HAP-1 (cell line): ENCODE measurements around the gene EHHADH.
A peak's percentile ranks its signal among the peaks of the same experiment; 100 is the strongest.

Experiments
- DNase-seq, 2 experiments: peaks; one replicate each; pipeline ENCODE4 v3.0.0-alpha.2; 2016 to 2020; ENCODE audit warnings: low spot score in 2 of 2
- H3K27me3 ChIP-seq: fragments of 250-450 bp; sonication (Bioruptor Pico); 2 replicates; pipeline ENCODE4 v1.5.1; 2020; ENCODE audit warnings: low read depth, mild to moderate bottlenecking, moderate library complexity
- H3K36me3 ChIP-seq: fragments of 250-450 bp; sonication (Bioruptor Pico); replicated peaks from 2 replicates; pipeline ENCODE4 v1.5.1; 2020; ENCODE audit warnings: mild to moderate bottlenecking
- H3K4me1 ChIP-seq: fragments of 250-450 bp; sonication (Bioruptor Pico); 2 replicates; pipeline ENCODE4 v1.5.1; 2020; ENCODE audit warnings: mild to moderate bottlenecking
- H3K4me3 ChIP-seq: fragments of 250-450 bp; sonication (Bioruptor Pico); 2 replicates; pipeline ENCODE4 v1.5.1; 2020; ENCODE audit warnings: mild to moderate bottlenecking, moderate library complexity
- H3K9me3 ChIP-seq: fragments of 250-450 bp; sonication (Bioruptor Pico); 2 replicates; pipeline ENCODE4 v1.5.1; 2020; ENCODE audit warnings: mild to moderate bottlenecking, moderate library complexity
- in situ Hi-C: fragments of 300-500 bp; cut with MboI; formaldehyde crosslinking; loops from 3 replicates; pipeline ENCODE4 v1.14.3; 2020; ENCODE audit warnings: low sequenced_read_pairs, inconsistent platforms, mixed read lengths

EHHADH gene

DNA sequence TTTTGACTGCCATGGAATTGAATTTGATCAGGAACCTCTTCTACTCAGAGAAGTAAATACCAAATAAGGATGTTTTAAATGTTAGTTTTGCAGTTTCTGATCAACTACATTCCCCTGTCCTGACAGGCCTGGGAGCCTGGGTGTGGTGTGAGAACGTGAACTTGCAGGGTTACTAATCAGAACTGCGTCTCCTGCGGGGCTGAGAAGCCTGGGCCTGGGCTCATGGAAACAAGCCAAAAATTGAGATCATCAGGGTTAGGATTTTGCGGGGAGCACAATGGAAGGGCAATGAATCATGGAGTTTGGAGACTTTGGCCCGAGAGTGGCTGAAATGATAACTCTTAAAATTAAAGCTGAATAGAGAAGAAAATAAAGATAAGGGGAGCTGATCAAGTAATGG is 53.2 kb downstream of the EHHADH start:
- DNase-seq: no peak
- Histone ChIP-seq H3K4me1 (no peaks in the 10 kb centered on the region), H3K27me3 (no peaks in the 10 kb centered on the region), H3K9me3 (no peaks in the 10 kb centered on the region), H3K36me3 (no peaks in the 10 kb centered on the region), H3K4me3 (no peak overlapping the region)
- in situ Hi-C loops: no loop called here

DNA sequence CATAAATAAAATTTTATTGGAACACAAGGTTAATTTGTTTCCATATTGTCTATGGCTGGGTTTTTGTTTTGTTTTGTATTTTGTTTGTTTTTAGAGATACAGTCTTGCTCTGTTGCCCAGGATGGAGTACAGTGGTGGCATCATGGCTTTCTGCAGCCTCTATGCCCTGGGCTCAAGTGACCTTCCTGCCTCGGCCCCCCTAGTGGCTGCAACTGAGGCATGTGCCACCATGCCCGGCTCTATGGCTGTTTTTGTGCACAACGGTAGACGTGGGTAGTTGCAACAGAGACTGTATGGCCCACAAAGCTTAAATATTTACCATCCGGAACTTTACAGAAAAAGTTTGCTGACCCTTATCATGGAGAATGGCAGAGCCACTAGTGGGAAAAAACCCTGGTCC is 54.2 kb downstream of the EHHADH start:
- Histone ChIP-seq H3K27me3 (no peaks in the 10 kb centered on the region), H3K9me3 (no peaks in the 10 kb centered on the region), H3K4me1 (no peaks in the 10 kb centered on the region), H3K4me3 (no peak overlapping the region), H3K36me3 (no peaks in the 10 kb centered on the region)
- in situ Hi-C loops: no loop called here
- DNase-seq: no peak

GRCh38 chr3:185199206-185199605 is 54.6 kb downstream of the EHHADH start:
- no peaks in the 10 kb centered on the region for H3K36me3 ChIP-seq
- no peak overlapping the region for H3K4me3 ChIP-seq
- DNase-seq: no peak
- no peaks in the 10 kb centered on the region for H3K4me1 ChIP-seq
- no peaks in the 10 kb centered on the region for H3K9me3 ChIP-seq
- in situ Hi-C loops: no loop called here
- no peaks in the 10 kb centered on the region for H3K27me3 ChIP-seq

DNA sequence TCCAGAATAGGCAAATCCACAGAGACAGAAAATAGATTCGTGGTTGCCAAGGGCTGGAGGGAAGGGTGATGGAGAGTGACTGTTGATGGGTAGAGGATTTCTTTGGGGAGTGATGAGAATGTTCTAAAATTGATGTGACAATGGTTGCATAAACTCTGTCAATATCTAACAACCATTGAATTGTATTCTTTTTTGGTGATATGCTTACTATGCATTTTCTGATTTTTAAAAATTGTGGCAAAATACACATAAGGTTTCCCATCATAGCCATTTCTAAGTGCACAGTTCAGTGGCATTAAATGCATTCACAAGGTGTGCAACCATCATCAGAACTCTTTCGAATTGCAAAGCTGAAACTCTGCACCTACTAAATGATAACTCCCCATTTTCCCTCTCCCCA is 56.8 kb downstream of the EHHADH start:
- Histone ChIP-seq H3K27me3 (no peaks in the 10 kb centered on the region), H3K4me1 (no peaks in the 10 kb centered on the region), H3K36me3 (no peaks in the 10 kb centered on the region), H3K4me3 (no peak overlapping the region), H3K9me3 (no peaks in the 10 kb centered on the region)
- in situ Hi-C loops: no loop called here
- DNase-seq: no peak

- no peak for DNase-seq
- peaks cover 3% of the 10 kb centered on the region; the same call in 1 of the 2 replicates for H3K27me3 ChIP-seq
- H3K36me3 ChIP-seq: no peaks in the 10 kb centered on the region
- H3K9me3 ChIP-seq: no peaks in the 10 kb centered on the region
- no peak overlapping the region for H3K4me3 ChIP-seq
- in situ Hi-C loops: no loop called here
- H3K4me1 ChIP-seq: no peaks in the 10 kb centered on the region
Measured at GRCh38 chr3:185195652-185196051, 58.2 kb downstream of the EHHADH start.

- DNase-seq: no peak
- no peaks in the 10 kb centered on the region for H3K4me1 ChIP-seq
- H3K9me3 ChIP-seq: no peaks in the 10 kb centered on the region
- in situ Hi-C loops: no loop called here
- H3K4me3 ChIP-seq: no peak overlapping the region
- H3K27me3 ChIP-seq: peaks cover 3% of the 10 kb centered on the region; the same call in 1 of the 2 replicates
- no peaks in the 10 kb centered on the region for H3K36me3 ChIP-seq
Measured at GRCh38 chr3:185188816-185189215, 65.0 kb downstream of the EHHADH start.

DNA sequence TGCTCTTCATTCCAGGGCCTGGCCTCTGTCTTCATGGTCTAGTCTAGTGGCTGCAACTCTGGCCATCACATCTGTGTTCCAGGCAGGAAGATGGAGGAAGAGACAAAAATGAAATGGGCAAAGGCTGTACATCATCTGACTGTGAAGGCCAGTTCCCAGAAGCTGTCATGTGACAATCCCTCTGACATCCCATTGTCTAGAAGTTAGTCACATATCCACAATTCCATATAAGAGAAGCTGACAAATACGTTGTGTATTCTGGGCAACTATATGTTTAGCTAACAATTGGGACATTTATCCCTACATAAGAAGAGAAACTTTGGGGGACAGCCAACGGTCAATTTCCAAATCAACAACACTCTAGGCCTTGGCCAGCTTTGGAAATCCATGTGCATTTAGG is 66.5 kb downstream of the EHHADH start:
- H3K9me3 ChIP-seq: no peaks in the 10 kb centered on the region
- in situ Hi-C loops: no loop called here
- peaks cover 3% of the 10 kb centered on the region; the same call in 1 of the 2 replicates for H3K27me3 ChIP-seq
- H3K4me1 ChIP-seq: no peaks in the 10 kb centered on the region
- H3K36me3 ChIP-seq: no peaks in the 10 kb centered on the region
- DNase-seq: no peak
- no peak overlapping the region for H3K4me3 ChIP-seq

GRCh38 chr3:185176750-185177359 is 77.0 kb downstream of the EHHADH start:
- Histone ChIP-seq H3K27me3 (0 out of 2 replicates have a peak, but pooled peaks cover 5% of the 10 kb centered on the region), H3K4me1 (peaks cover 14% of the 10 kb centered on the region), H3K36me3 (no peaks in the 10 kb centered on the region), H3K4me3 (no peak overlapping the region), H3K9me3 (no peaks in the 10 kb centered on the region)
- DNase-seq: peak; percentile 39 to 70
- in situ Hi-C loops: no loop called here

DNA sequence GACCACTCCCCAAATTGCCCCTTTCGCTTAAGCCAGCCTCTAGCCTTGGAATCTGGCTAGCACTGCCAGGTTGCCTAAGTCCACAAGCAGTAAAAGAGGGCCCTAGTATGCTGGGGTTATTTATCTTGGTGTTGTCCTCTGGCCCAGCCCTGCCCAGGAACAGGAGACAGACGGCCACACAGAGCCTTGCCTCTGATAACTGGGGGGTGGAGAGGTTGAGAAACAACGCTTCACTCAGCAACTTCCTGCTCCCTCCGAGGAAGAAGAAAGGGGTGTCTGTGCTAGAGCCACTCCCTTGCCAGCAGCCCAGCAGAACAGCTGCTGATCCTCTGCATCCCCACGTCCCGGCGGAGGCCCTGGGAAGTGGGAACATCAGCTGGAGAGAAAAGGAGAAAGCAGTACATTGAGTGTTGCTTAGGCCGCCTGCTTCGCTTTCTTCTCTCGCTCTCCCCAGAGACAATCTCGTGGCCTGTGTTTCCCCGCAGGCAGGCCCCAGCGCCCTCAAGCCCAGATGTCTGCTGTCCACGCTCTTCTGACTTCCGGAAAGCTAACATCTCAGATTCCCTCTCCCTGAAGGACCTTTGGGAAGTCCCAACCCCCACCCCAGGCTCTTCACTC is 78.4 kb downstream of the EHHADH start:
- DNase-seq: peak; percentile 12 to 54
- H3K36me3 ChIP-seq: no peaks in the 10 kb centered on the region
- H3K9me3 ChIP-seq: no peaks in the 10 kb centered on the region
- peaks cover 14% of the 10 kb centered on the region for H3K4me1 ChIP-seq
- in situ Hi-C loops: no loop called here
- H3K27me3 ChIP-seq: 0 out of 2 replicates have a peak, but pooled peaks cover 5% of the 10 kb centered on the region
- H3K4me3 ChIP-seq: no peak overlapping the region

- no peaks in the 10 kb centered on the region for H3K36me3 ChIP-seq
- no peaks in the 10 kb centered on the region for H3K27me3 ChIP-seq
- H3K9me3 ChIP-seq: no peaks in the 10 kb centered on the region
- H3K4me1 ChIP-seq: peaks cover 14% of the 10 kb centered on the region
- in situ Hi-C loops: no loop called here
- DNase-seq: no peak
- H3K4me3 ChIP-seq: no peak overlapping the region
Measured at GRCh38 chr3:185172086-185173049, 81.5 kb downstream of the EHHADH start.

DNA sequence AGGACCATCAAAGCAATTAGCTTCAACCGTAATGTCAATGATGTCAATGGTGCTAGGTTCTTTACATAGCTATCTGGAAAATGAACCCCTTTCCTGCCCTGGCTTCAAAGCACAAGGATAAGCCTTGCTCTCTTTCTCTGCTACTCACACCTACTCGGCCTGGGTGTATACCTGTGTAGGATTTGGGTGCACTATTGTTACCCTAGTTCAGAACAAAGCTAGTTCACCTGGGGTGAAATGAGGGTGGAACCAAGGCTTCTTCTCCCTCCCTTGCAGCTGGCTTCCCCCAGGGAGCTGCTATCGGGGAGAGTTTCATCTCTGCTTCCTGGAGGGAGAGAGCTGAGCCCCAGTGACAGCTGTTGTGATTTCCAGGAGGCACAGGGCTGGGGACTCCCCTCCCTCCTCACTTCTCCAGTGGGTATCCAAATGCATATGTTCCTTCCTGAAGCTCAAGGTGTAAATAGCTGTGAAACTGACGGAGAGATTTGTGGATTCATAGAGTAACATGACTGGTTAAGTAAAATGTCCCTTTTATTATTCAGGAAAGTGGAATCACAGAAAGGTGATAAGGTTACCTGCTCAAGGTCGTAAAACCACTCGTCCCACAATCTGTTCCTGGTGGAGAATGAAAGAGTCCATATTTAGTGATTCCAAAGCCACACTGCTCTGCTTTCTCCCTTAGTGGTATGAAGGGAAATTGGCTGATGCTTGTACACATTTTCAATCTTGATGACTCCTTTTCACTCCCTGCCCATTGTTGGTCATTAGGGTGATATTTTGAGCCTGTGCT is 89.2 kb downstream of the EHHADH start:
- H3K9me3 ChIP-seq: no peaks in the 10 kb centered on the region
- DNase-seq: no peak
- H3K4me3 ChIP-seq: no peak overlapping the region
- no peaks in the 10 kb centered on the region for H3K27me3 ChIP-seq
- in situ Hi-C loops: no loop called here
- no peaks in the 10 kb centered on the region for H3K36me3 ChIP-seq
- no peaks in the 10 kb centered on the region for H3K4me1 ChIP-seq

GRCh38 chr3:185162634-185163033 is 91.2 kb downstream of the EHHADH start:
- Histone ChIP-seq H3K27me3 (no peaks in the 10 kb centered on the region; the same call in 1 of the 2 replicates), H3K4me3 (no peak overlapping the region), H3K9me3 (no peaks in the 10 kb centered on the region), H3K4me1 (no peaks in the 10 kb centered on the region), H3K36me3 (no peaks in the 10 kb centered on the region)
- DNase-seq: no peak
- in situ Hi-C loops: no loop called here

- no peaks in the 10 kb centered on the region for H3K9me3 ChIP-seq
- in situ Hi-C loops: no loop called here
Measured at GRCh38 chr3:185161761-185162160, 92.1 kb downstream of the EHHADH start.

More at GRCh38 chr3:185161761-185162160, 92.1 kb downstream of the EHHADH start:
- Histone ChIP-seq H3K4me1 (no peaks in the 10 kb centered on the region), H3K4me3 (no peak overlapping the region), H3K27me3 (no peaks in the 10 kb centered on the region; the same call in 1 of the 2 replicates), H3K36me3 (no peaks in the 10 kb centered on the region)
- no peak for DNase-seq
